NCI-H1436 treated with DMSO at 0.1 percent for 48 hours (cell line): Measurements from ENCODE around the gene RPH3AL.
"Not testable (repeated sequence)": the region's sequence is repeated elsewhere in the genome, so short reads cannot be mapped to it uniquely, and the experiment has no call there.

Experiments used
- DNase-seq: peaks from one replicate; lab custom pipeline; 2025; lab: John Stamatoyannopoulos, UW

The RPH3AL gene

DNA sequence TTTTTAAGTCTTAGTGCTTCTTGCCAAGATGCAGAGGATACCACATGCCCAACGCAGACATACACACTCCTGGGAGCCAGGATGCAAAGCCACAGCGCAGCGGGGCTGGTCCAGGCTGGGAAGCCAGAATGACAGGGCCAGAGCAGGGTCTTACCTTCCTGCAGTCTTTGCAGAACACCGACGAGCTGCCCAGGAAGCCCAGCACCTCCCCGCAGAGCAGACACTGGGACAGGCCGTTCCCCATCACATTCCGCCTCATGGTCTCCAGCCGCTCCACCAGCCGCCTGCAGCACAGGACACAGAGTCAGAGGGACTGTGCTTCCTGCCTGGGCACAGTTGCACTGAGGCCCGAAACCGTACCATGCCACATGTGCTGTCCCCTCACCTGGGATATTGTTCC, 33.3 kb downstream of the RPH3AL start:
- DNase-seq = no peak

DNA sequence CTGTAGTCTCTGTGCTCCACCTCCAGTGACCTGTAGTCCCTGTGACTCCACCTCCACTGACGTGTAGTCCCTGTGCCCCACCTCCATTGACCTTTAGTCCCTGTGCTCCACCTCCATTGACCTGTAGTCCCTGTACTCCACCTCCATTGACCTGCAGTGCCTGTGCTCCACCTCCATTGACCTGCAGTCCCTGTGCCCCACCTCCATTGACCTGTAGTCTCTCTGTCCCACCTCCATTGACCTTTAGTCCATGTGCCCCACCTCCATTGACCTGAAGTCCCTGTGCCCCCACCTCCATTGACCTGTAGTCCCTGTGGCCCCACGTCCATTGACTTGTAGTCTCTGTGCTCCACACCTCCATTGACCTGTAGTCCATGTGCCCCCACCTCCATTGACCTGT, 35.5 kb downstream of the RPH3AL start:
- not testable (repeated sequence) for DNase-seq

DNA sequence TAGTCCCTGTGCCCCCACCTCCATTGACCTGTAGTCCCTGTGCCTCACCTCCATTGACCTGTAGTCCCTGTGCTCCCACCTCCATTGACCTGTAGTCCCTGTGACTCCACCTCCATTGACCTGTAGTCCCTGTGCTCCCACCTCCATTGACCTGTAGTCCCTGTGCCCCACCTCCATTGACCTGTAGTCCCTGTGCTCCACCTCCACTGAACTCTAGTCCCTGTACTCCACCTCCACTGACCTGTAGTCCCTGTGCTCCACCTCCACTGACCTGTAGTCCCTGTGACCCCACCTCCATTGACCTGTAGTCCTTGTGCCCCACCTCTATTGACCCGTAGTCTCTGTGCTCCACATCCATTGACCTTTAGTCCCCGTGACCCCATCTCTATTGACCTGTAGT, 37.2 kb downstream of the RPH3AL start:
- DNase-seq = not testable (repeated sequence)

DNA sequence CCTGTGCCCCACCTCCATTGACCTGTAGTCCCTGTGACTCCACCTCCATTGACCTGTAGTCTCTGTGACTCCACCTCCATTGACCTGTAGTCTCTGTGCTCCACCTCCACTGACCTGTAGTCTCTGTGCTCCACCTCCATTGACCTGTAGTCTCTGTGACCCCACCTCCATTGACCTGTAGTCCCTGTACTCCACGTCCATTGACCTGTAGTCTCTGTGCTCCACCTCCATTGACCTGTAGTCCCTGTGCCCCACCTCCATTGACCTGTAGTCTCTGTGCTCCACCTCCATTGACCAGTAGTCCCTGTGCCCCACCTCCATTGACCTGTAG, 38.0 kb downstream of the RPH3AL start:
- not testable (repeated sequence) for DNase-seq

DNA sequence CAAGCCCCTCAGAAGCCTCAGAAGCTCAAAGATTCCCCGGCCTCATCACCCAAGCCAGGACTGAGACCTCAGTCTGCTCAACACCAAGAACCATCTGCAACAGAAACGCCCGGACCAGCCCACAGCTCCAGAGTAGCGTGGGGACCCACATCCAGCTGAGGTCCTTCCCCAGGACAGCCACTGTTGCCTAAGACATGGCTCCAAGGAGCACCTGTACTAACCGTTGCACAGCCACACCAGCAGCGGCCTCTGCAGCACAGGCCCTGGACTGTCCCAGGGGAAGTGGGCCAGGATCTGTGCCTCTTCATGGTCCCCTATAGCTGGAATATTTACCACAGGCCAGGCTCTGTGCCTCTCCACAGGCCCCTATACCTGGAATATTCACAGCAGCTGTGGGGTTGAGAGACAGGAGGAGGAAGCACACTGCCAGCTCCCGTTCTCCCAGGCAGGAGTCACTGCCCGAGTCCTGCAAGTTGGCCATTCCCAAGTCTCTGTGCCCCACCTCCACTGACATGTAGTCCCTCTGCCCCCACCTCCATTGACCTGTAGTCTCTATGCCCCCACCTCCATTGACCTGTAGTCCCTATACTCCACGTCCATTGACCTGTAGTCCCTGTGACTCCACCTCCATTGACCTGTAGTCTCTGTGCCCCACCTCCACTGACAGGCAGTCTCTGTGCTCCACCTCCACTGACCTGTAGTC, 38.5 kb downstream of the RPH3AL start:
- DNase-seq = no peak

DNA sequence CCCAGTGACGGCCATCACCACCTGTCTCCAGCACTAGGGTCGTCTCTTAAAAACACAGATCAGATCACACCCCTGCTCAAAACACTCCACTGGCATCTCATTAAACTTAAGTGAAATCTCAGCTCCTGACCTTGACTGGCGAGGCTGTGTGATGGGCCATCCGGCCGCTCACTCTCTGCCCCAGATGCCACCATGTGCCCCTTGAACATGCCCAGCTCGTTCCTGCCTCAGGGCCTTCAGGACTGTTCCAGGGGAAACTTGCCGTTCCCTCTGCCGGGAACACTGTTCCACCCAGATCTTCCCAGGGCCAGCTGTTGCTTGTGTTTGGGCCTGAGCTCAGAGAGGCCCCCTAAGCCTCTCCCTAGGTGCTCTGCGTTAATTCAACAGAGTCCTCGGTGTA, 39.4 kb downstream of the RPH3AL start:
- no peak for DNase-seq

DNA sequence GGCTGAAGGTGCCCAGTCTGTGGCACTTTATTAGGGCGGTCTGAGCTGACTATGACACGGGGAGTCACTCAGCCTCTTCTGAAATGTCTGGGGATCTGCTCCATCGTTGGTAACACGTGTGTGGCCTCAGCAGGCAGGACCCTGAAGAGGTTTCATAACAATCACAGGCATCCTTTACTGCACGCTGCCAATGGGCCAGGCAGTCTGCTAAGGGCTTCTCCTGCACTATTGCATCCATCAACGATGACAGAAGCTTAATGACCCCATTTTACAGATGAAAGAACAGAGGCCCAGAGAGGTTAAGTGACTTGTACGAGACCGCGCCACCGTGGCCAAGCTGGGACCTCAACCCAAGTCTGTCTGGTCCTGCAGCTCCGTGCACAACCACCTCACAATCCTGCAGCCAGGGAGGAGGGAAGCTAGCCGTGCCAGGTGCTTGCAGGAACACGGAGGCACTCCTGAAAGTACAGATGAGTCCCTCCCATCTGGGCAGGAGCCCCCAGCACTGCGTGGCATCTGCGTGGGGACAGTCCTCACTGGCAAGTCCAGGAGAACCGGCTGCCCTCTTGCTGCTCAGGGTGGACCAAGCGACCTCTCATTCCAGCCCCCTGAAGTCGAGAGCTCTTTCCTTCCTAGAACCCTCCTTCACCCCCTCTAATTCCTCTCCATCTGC, 40.0 kb downstream of the RPH3AL start:
- DNase-seq = no peak

DNA sequence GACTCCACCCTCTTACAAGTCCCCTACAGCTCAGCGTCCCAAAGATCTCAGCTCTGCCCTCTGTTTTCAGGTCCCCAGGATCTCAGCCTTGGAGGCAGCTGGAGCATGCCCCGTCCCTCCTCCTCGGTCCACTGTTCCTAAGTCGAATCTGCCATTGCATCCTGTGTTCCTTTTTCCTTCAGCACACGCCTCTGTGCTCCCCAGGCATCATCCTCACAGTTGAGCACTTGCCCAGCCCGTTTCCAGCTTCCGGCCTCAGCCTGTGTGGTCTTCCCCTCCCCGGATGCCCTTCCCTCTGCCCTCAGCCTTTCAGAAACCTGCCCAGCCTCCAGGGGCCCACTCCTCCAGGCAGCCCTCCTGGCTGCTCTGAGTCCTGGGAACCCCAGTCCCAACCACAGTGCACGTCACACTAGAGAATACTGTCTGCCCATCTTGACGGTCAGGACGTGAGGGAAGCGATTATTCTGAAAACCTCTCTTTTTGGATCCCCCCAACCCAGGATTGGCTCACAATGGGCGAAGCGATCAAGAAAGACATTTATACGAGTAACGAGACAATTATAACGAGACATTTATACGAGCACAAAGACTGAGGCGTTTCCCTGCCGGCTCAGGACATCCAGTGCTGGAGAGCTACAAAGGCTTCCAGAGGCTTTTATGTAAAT, 41.4 kb downstream of the RPH3AL start:
- DNase-seq = no peak

DNA sequence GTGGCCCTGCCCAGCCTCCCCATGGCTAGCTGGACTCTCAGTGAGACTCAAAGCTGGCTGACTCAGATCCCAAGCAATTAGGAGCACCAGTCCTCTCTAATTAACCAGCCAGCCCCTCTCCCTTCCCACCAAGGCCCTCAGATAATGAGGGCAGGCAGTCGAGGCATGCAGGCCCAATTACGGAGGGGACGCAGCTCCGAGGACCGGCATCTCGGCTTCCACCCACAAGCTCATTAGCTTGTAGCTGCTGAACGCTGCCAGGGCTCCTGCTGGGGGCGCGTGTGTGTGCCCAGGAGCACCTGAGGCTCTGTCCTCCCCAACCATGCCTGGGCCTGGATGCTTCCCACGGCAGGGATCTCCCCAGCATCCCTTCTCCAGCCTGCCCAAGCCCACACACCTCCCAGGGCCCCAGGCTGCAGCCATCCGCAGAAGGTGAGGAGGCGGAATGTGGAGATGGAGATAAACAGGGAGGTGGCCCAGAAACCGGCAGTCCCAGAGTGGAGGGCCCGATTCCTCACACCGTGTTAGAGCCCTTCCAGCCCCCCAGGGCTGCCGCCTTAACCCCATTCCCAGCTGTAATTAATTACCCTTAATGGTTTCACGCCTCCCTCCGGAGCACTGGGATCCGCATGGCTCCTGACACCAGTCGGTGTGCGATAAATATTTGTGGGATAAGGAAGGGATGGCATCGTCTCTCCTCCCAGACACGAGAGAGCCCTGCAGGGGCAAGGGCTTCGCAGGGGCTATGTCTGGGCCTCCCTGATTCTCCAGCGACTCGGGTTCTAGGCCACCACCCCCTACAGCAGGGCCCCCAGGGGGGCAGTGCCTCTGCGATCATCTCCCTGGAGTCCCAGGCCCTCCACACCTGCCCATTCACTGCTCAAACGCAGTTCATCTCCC, 42.2 kb downstream of the RPH3AL start:
- DNase-seq = no peak

DNA sequence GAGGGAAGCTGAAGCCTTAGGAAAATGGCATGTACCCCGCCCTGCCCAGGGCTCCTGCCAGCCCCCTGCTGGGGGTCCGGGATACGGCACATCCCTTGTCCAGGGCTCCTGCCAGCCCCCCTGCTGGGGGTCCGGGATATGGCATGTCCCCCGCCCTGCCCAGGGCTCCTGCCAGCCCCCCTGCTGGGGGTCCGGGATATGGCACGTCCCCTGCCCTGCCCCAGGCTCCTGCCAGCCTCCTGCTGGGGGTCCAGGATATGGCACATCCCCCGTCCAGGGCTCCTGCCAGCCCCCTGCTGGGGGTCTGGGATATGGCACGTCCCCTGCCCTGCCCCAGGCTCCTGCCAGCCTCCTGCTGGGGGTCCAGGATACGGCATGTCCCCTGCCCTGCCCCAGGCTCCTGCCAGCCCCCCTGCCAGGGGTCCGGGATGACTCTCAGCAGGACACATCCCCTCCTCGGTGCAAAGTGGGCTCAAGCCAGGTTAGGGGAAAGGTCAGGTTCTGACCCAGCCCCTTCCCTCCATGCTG, 43.2 kb downstream of the RPH3AL start:
- DNase-seq = no peak

DNA sequence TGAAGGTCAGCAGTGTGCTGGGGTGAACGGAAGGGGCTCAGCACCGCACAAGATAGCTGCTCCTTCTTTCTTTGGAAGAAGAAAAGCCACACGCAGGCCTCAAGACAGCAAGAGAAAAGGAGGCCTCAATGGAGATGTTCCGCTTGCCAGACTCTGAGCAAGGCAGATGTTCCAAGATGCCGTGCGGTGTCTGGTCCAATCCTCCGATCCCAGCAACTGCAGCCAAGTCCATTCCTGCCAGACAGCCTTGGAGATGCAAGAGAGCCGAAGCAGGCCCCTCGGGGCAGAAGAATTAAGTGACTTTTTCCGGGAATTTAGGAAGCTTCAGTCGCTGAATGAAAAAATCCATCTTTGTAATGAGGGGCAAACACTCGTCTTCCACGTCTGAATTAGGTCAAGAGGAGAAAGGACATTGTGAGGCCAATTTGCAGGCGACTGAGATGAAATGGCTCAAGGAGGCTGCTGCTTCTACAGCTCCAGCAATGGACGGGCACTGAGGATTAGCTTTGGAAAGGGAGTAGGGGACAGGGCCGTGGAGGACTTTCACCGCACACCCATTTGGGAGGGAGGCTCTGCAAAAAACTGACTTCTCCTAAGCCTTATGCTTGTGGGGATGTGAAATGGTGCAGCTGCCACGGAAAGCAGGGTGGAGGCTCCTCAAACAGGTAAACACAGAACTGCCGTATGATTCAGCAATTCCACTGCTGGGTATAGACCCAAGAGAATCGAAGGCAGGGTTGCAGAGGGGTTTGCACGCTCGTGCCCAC, 44.7 kb downstream of the RPH3AL start:
- DNase-seq = no peak

DNA sequence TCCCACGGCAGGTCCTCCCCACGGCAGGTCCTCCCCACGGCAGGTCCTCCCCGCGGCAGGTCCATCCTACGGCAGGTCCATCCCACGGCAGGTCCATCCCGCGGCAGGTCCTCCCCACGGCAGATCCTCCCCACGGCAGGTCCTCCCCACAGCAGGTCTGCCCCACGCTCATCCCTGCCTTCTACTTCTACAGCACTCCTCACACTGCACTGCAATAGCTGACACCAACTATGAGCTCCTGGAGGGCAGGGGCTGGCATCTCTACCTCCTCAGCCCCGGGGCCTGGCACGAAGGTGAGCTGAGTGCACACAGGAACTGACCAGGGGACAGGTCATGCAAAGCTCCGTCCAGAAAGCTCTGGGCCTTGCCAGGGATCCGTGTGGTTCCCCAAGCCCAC, 45.3 kb downstream of the RPH3AL start:
- DNase-seq = no peak

DNA sequence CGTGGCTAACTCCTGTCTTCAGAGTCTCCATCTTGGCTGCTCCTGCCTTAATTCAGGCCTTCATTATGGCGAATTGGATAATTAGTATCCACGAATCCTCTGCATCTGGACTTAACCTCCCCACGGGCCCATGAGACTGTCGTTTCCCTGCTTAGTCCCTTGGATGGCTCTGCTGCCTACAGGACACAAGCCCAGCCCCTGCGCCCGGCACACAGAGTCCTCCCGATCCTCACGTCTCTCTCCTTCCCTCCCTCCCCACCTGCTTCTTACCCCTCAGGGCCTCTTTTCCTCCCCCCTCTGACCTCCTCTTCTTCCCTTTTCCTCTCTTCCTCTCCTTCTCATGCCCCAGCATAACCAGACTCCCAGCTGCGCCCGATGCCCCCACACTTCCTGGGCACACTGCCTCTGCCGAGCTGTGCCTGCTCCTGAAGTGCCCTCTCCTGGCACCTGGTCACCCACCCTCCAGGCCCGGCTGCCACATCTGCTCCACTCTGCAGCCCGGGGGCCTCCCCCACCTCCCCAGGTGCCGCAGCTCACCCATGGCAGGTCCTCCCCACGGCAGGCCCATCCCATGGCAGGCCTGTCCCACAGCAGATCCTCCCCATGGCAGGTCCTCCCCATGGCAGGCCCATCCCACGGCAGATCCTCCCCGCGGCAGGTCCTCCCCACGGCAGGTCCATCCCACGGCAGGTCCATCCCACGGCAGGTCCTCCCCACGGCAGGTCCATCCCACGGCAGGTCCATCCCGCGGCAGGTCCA, 45.9 kb downstream of the RPH3AL start:
- DNase-seq = no peak

DNA sequence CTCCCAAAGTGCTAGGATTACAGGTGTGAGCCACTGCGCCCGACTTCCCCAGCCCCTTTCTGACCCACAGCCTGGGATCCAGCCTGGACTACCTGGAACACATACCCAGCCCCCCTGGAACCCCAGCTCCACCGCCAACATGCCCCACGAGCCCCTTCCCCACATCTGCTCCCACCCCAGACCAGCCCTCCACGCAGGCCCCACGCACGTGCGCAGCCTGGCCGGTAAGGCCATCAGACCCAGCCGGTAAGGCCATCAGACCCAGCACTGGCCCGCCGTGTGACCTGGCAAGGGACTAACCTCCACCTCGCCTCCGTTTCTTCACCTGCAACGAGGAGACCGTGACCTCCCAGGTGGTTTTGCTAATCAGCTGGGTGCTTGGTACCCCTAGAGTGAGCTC, 46.5 kb downstream of the RPH3AL start:
- no peak for DNase-seq

DNA sequence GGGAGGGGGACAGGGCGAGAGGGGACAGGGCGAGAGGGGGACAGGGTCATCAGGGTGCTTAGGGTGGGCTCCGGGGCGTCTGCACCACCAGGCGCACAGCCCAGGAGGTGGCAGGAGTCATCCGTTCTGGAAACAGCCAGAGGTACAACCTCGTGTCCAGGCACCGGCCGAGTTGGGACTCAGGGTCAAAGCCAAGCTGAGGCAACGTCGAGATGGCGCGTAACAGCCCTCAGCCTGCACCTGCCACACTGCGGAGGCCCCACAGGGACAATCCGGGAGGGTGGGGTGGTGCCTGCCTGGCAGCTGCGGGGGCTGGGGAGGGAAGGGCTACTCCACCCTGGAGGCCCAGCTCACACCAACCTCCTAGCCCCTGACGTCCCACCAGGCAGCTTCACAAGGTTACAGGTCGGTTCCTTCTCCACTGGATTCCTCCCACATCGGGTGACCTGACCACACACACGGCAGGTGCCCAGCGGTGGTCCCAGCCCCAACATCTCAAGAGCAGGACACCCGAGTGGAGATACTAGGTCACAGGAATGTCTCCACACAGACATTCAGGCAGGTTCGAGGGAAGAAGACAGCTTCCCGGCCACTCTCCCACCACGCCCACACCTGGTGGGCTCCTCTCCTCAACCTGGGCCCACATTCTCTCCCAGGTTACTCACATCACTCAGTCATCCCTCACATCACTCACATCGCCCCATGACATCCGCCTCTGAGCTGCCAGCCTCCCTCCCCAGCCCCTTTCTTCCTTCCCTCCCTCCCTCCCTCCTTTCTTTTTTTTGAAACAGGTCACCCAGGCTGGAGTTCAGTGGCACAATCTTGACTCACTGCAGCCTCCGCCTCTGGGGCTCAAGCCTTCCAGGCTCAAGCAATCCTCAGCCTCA, 47.3 kb downstream of the RPH3AL start:
- DNase-seq = no peak

DNA sequence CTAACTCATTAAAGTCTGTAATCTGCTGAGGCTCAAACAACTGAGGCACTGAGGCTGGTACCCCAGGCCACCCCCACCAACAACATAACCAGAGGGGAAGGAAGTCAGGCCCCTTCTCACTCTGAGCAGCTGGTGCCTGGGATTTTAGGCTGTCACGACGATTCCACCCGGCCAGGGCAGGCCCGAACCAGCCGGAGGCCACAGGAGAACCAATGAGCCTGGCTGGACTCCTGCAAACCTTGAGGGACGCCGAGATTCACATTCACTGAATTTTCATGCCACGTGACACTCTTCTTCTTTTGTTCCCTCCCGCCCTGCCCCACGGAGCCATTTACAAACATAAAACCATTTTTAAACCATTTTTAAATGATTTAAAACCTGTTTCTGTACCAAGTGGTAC, 48.1 kb downstream of the RPH3AL start:
- no peak for DNase-seq

DNA sequence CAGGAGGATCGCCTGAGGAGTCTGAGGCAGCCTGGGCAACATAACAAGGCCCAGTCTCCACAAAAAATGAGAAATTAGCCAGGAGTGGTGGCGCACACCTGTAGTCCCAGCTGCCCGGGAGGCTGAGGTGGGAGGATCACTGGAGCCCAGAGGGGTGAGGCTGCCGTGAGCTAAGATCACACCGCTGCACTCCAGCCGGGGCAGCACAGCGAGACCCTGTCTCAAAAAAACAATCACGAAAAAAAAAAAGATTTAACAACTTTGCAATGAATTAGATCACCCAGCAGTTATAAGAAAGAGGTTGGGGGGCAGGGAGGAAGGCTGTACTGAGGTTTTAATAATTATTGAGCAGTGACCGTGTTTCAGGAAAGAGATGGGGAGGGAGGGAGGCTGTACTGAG, 49.4 kb downstream of the RPH3AL start:
- DNase-seq = no peak

DNA sequence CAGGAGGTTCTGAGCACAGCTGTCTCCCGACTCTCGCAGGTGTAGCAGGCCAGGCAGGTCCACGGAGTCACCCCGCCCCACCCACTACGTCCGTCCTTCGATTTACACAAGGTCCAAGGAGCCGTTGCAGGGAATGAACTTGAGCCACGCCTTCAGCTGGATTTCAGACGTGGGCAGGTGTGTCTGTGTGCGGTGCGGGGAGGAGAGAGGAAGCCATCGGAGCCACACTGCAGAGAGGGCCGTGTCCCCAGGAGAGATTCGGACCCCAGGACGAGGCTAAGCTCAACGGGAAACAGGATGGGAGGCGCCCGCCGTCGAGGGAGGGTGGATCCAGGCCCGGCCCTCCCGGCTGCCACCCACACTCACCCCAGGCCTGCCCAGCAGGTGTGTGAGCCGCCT, 50.3 kb downstream of the RPH3AL start:
- no peak for DNase-seq

DNA sequence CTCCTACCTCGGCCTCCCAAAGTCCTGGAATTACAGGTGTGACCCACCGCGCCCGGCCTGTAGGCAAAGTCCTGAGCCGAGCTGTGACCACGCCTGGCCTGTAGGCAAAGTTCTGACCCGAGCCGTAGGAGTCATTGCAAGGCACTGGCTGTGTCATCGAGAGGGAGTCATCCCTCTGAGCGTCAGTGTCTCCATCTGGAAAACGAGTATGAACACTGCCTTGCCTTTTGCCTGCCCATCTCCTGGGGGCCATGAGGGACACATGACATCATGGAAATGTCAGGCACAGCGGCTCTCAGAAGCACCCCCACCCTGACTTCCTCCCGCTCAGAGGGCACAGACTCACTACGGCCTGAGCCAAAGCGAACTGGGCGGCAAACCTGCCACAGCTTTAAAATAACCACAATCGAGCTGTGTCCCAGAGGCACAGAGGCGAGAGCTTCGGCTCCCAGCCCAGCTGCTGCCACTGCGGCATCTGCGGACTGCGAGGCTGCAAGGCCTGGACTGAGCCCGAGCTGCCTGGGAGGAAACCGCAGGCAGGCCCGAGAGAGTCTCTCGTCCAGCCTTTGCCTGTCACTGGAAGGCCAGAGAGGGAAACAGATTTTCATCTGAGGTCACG, 50.8 kb downstream of the RPH3AL start:
- no peak for DNase-seq
